ENCODE measurements around the gene CYFIP2.

Gene CYFIP2

DNA sequence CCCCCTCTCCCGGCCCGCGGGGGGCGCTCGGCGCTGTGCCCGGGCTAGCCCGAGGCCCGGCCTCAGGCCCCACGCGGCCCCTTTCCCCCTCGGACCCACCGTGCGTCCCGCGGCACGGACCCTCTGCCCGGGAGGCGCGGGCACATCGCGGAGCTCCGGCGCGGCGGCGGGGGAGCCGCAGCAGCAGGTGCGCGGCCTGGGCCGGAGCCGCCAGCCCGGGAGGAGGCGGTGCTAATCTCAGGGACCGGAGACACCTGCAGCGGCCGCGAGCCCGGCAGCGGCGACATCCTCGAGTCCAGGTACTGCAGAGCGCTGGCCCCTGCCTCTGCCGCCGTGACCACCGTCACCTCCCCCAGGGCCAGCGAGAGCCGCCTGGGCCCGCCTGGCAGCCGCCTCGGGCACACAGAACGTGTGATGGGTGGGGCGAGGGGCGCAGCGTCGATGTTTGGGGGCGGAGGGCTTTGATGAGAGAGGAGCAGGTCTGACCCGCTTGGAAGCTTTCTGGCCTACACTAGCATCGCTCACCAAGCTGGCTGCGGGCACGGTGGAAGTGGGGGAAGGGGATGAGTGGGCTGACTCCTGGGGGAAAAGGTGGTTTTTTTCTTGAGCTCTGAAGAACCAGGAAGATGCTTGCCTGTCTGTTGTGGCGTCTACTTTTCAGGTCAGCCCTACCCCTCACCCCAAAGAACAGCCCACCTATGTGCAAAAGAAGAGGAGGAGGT is 524 bp downstream of the CYFIP2 start (continued):
- no peak for TF ChIP-seq ZBTB17 (tag by site-specific recombination; IDR thresholded peaks at IDR 0.05)
- TF ChIP-seq ZNF311 (tag by site-specific recombination; IDR thresholded peaks at IDR 0.05; ENCODE audit: borderline replicate concordance) = no peak
- no peak for TF ChIP-seq ZNF37A (tag by site-specific recombination; IDR thresholded peaks at IDR 0.05)
- TF ChIP-seq ZNF600 (tag by site-specific recombination; IDR thresholded peaks at IDR 0.05) = no peak
- TF ChIP-seq, protein P1, sequence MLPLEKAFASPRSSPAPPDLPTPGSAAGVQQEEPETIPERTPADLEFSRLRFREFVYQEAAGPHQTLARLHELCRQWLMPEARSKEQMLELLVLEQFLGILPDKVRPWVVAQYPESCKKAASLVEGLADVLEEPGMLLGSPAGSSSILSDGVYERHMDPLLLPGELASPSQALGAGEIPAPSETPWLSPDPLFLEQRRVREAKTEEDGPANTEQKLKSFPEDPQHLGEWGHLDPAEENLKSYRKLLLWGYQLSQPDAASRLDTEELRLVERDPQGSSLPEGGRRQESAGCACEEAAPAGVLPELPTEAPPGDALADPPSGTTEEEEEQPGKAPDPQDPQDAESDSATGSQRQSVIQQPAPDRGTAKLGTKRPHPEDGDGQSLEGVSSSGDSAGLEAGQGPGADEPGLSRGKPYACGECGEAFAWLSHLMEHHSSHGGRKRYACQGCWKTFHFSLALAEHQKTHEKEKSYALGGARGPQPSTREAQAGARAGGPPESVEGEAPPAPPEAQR (tag by site-specific recombination; IDR thresholded peaks at IDR 0.05) = no peak
- TF ChIP-seq ZNF664 (tag by site-specific recombination; IDR thresholded peaks at IDR 0.05) = no peak
- no peak for TF ChIP-seq ZNF785 (tag by site-specific recombination; IDR thresholded peaks at IDR 0.05)
- TF ChIP-seq ZNF266 (tag by site-specific recombination; IDR thresholded peaks at IDR 0.05; ENCODE audit: low read depth) = no peak

DNA sequence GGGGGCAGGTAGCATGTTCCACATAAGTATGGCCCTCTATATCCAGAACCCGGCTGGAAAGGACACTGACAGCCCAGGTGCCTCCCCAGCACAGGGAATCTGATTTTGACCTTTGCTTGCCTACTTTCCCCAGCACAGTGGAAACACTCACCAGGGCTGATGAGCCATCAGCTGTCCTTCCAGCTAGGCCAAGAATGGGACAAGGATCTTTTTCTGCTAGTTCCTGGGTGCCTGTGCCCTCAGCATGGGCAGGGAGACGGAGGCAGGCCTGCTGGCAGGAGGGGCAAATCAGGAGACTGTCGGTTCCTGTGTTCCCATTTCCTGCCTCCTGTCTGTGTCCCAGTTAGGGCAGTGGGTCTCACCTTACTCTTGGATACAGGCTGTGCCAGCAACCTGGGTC is 1.1 kb downstream of the CYFIP2 start:
- no peaks in the 10 kb centered on the region for H3K9me3 ChIP-seq (ENCODE audit: control insufficient read depth, insufficient read depth, low read depth, low read length)
- H3K4me3 ChIP-seq (ENCODE audit: low read depth, low read length) = peak overlapping the region; percentile 78
- peaks cover 24% of the 10 kb centered on the region for H3K4me1 ChIP-seq (ENCODE audit: control insufficient read depth, insufficient read depth, low read length)
- peaks cover 0 to 9% of the 10 kb centered on the region in 2 experiments; a peak in 1 of 3 replicates for H3K36me3 ChIP-seq (ENCODE audit: control insufficient read depth in 2 of 2, insufficient read depth in 1 of 2, low read length in 2 of 2)
- ChIA-PET CTCF (interaction anchor here (0.7 to 2.2 kb wide), 3 partner anchors 10 to 119 kb away, joined by 4 to 9 read pairs (median 4); no protein-coding TSS in a partner anchor), POLR2A (interaction anchor here (1.4 to 2.1 kb wide), 2 partner anchors 12 to 125 kb away, joined by 3 to 7 read pairs; partner anchors contain the start of gene MED7)
- TF ChIP-seq ZNF202 (tag by site-specific recombination; IDR thresholded peaks at IDR 0.05; ENCODE audit: borderline replicate concordance) (no peak), ZNF843 (tag by site-specific recombination; IDR thresholded peaks at IDR 0.05) (no peak), ZNF16 (tag by site-specific recombination; IDR thresholded peaks at IDR 0.05; ENCODE audit: low read depth) (no peak), ZBTB20 (tag by site-specific recombination; IDR thresholded peaks at IDR 0.05) (peak; percentile 71)
- TF ChIP-seq, protein P2, sequence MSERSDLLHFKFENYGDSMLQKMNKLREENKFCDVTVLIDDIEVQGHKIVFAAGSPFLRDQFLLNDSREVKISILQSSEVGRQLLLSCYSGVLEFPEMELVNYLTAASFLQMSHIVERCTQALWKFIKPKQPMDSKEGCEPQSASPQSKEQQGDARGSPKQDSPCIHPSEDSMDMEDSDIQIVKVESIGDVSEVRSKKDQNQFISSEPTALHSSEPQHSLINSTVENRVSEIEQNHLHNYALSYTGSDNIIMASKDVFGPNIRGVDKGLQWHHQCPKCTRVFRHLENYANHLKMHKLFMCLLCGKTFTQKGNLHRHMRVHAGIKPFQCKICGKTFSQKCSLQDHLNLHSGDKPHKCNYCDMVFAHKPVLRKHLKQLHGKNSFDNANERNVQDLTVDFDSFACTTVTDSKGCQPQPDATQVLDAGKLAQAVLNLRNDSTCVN (tag by site-specific recombination; optimal IDR thresholded peaks at IDR 0.05) = no peak
- no peak overlapping the region; the same call in 1 of the 2 replicates for H3K27ac ChIP-seq (ENCODE audit: extremely low read depth, low read depth, low read length)

DNA sequence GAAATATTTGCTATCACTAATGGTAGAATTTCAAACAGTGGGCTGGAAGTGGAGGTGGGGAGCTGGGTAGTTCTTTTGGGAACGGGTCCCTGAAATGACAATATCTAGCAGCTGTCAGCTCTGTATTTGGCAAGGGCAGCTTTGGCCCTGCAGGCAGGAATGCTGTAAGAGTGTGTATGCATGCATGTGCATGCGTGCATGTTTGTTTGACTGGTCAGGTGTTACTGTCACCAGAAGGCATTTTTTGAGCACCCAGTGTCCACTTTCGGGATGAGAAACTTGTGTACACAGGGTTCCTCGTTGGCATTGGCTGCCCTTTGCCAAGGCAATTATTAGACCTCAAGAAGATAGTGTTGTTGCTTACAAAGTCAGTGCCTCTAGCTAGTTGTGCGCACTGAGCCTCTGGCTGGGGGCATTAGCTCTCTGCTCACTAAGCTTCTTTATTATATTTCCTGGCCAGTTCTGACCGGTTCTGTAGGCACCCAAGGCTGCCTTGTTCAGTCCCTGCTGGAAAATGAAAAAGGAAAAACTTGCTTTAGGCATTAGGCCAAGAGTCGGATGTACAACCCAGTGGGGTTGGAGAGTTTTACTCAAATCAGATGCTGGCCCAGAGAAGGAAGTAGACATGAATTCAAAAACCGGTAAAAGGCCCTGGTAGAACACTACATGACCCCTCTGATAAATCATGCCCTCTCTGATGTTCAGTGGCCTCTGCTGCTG is 2.0 kb downstream of the CYFIP2 start:
- no peak overlapping the region for H3K27ac ChIP-seq (ENCODE audit: extremely low read depth, low read depth, low read length)
- TF ChIP-seq ZNF311 (tag by site-specific recombination; IDR thresholded peaks at IDR 0.05; ENCODE audit: borderline replicate concordance) = no peak
- TF ChIP-seq, protein P3, sequence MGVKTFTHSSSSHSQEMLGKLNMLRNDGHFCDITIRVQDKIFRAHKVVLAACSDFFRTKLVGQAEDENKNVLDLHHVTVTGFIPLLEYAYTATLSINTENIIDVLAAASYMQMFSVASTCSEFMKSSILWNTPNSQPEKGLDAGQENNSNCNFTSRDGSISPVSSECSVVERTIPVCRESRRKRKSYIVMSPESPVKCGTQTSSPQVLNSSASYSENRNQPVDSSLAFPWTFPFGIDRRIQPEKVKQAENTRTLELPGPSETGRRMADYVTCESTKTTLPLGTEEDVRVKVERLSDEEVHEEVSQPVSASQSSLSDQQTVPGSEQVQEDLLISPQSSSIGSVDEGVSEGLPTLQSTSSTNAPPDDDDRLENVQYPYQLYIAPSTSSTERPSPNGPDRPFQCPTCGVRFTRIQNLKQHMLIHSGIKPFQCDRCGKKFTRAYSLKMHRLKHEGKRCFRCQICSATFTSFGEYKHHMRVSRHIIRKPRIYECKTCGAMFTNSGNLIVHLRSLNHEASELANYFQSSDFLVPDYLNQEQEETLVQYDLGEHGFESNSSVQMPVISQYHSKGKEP (tag by site-specific recombination; IDR thresholded peaks at IDR 0.05) = peak; percentile 93
- ChIA-PET POLR2A (interaction anchor here (1.4 to 2.1 kb wide), 2 partner anchors 11 to 125 kb away, joined by 3 to 7 read pairs; partner anchors contain the start of gene MED7), CTCF (interaction anchor here (0.6 to 2.2 kb wide), 3 partner anchors 14 to 87 kb away, joined by 3 to 9 read pairs (median 4); no protein-coding TSS in a partner anchor)
- no peak overlapping the region for H3K4me3 ChIP-seq (ENCODE audit: low read depth, low read length)
- H3K36me3 ChIP-seq (ENCODE audit: control insufficient read depth in 2 of 2, insufficient read depth in 1 of 2, low read length in 2 of 2) = peaks cover 0 to 9% of the 10 kb centered on the region in 2 experiments; a peak in 1 of 3 replicates
- H3K9me3 ChIP-seq (ENCODE audit: control insufficient read depth, insufficient read depth, low read depth, low read length) = no peaks in the 10 kb centered on the region
- peaks cover 28% of the 10 kb centered on the region for H3K4me1 ChIP-seq (ENCODE audit: control insufficient read depth, insufficient read depth, low read length)
